GM23338 (cell line): ENCODE data around the gene RRAD. TPM values are rescaled to one million over a fixed set of nuclear protein-coding genes. Genes with fewer than 3 reads are reported as not detected.

Experiments
- ATAC-seq: fragments of 200-7000 bp; cut with Tn5 transposase; 3 replicates; pipeline ENCODE4 v1.9.1; 2020
- DNase-seq: peaks from one replicate; pipeline ENCODE4 v3.0.0-alpha.2; 2015; ENCODE audit warnings: low spot score
- H2AFZ ChIP-seq: fragments of 200-600 bp; sonication (generic); 2 replicates; pipeline ENCODE4 v1.8.0; 2016; ENCODE audit warnings: antibody characterized with exemption, mild to moderate bottlenecking, moderate library complexity
- H3F3A ChIP-seq: fragments of 200-600 bp; sonication (generic); replicated peaks from 2 replicates; pipeline ENCODE4 v1.8.0; 2017; ENCODE audit warnings: antibody characterized with exemption, mixed run types, low read depth
- H3K27ac ChIP-seq: fragments of 200-600 bp; sonication (generic); 2 replicates; pipeline ENCODE4 v1.6.1; 2016; ENCODE audit warnings: low read depth
- H3K27me3 ChIP-seq: fragments of 200-600 bp; sonication (generic); 2 replicates; pipeline ENCODE4 v1.8.0; 2016; ENCODE audit warnings: mild to moderate bottlenecking, mixed run types, moderate library complexity; ENCODE audit not compliant: insufficient read depth
- H3K36me3 ChIP-seq: fragments of 200-600 bp; sonication (generic); 2 replicates; pipeline ENCODE4 v1.8.0; 2016; ENCODE audit warnings: mild to moderate bottlenecking; ENCODE audit not compliant: insufficient read depth
- H3K4me1 ChIP-seq: fragments of 200-600 bp; sonication (generic); 2 replicates; pipeline ENCODE4 v1.8.0; 2016; ENCODE audit warnings: mild to moderate bottlenecking, moderate library complexity; ENCODE audit not compliant: insufficient read depth
- H3K4me2 ChIP-seq: fragments of 200-600 bp; sonication (generic); 2 replicates; pipeline ENCODE4 v1.7.1; 2017; ENCODE audit warnings: mixed run types
- H3K4me3 ChIP-seq: fragments of 200-600 bp; sonication (generic); 2 replicates; pipeline ENCODE4 v1.6.1; 2016; ENCODE audit warnings: mixed run types
- H3K79me2 ChIP-seq: fragments of 200-600 bp; sonication (generic); replicated peaks from 2 replicates; pipeline ENCODE4 v1.8.0; 2017; ENCODE audit warnings: mild to moderate bottlenecking; ENCODE audit not compliant: insufficient read depth
- H3K9me2 ChIP-seq: fragments of 200-600 bp; sonication (generic); 2 replicates; pipeline ENCODE4 v1.8.0; 2017; ENCODE audit not compliant: insufficient read depth
- H4K20me1 ChIP-seq: fragments of 200-600 bp; sonication (generic); replicated peaks from 2 replicates; pipeline ENCODE4 v1.8.0; 2017; ENCODE audit warnings: mild to moderate bottlenecking; ENCODE audit not compliant: insufficient read depth
- H3K27ac Mint-ChIP-seq: 2 replicates; pipeline ENCODE4 v1.8.0; 2020; ENCODE audit warnings: inconsistent platforms, mild to moderate bottlenecking, moderate library complexity, mixed read lengths
- H3K27me3 Mint-ChIP-seq: 3 replicates; pipeline ENCODE4 v1.8.0; 2022; ENCODE audit warnings: low read depth, mild to moderate bottlenecking, moderate library complexity, mixed read lengths, inconsistent platforms; ENCODE audit not compliant: insufficient read depth, poor library complexity
- H3K36me3 Mint-ChIP-seq: 3 replicates; pipeline ENCODE4 v1.8.0; 2021; ENCODE audit warnings: low read depth, mild to moderate bottlenecking, inconsistent platforms, moderate library complexity, mixed read lengths
- H3K4me1 Mint-ChIP-seq: 3 replicates; pipeline ENCODE4 v1.8.0; 2020; ENCODE audit warnings: mild to moderate bottlenecking, inconsistent platforms, mixed read lengths
- H3K4me3 Mint-ChIP-seq: 3 replicates; pipeline ENCODE4 v1.8.0; 2021; ENCODE audit warnings: moderate library complexity, mild to moderate bottlenecking, inconsistent platforms, mixed read lengths
- H3K9me3 Mint-ChIP-seq: 3 replicates; pipeline ENCODE4 v1.8.0; 2020; ENCODE audit warnings: moderate library complexity, mild to moderate bottlenecking, inconsistent platforms, mixed read lengths
- CREB1 ChIP-seq: fragments of 250-450 bp; sonication (Bioruptor Pico); IDR thresholded peaks from 2 replicates; pipeline ENCODE4 v1.5.0; 2020; ENCODE audit warnings: low read depth, mild to moderate bottlenecking, moderate library complexity
- CTCF ChIP-seq, 2 experiments: fragments of 200-600 bp in 1 of 2; sonication (generic) in 1 of 2; conservative IDR thresholded peaks; 2 replicates each; pipeline versions ENCODE4 v1.5.1 to v1.6.1; 2016 to 2017; ENCODE audit warnings: antibody characterized with exemption in 2 of 2, low read depth in 2 of 2, mild to moderate bottlenecking in 2 of 2, moderate library complexity in 1 of 2
- ETS1 ChIP-seq: IDR thresholded peaks from 2 replicates; pipeline ENCODE4 v1.6.1; 2016; ENCODE audit warnings: antibody characterized with exemption
- EZH2 ChIP-seq: fragments of 200-600 bp; sonication (generic); IDR thresholded peaks from one replicate; pipeline ENCODE4 v1.8.0; 2017; ENCODE audit warnings: antibody characterized with exemption, mild to moderate bottlenecking, low read depth; ENCODE audit not compliant: unreplicated experiment
- EZH2phosphoT487 ChIP-seq: fragments of 200-600 bp; sonication (generic); IDR thresholded peaks from one replicate; pipeline ENCODE4 v1.8.1; 2018; ENCODE audit warnings: antibody characterized with exemption; ENCODE audit not compliant: unreplicated experiment
- JUNB ChIP-seq: IDR thresholded peaks from one replicate; pipeline ENCODE4 v1.6.1; 2016; ENCODE audit warnings: antibody characterized with exemption; ENCODE audit not compliant: unreplicated experiment
- NANOG ChIP-seq: IDR thresholded peaks from 2 replicates; pipeline ENCODE4 v1.6.1; 2016; ENCODE audit warnings: antibody characterized with exemption, borderline replicate concordance
- POLR2AphosphoS5 ChIP-seq: IDR thresholded peaks from 2 replicates; pipeline ENCODE4 v1.6.1; 2016; ENCODE audit warnings: antibody characterized with exemption, low read depth
- REST ChIP-seq: IDR thresholded peaks from one replicate; pipeline ENCODE4 v1.6.1; 2018; ENCODE audit warnings: antibody characterized with exemption; ENCODE audit not compliant: unreplicated experiment
- STAT1 ChIP-seq: IDR thresholded peaks from one replicate; pipeline ENCODE4 v1.6.1; 2016; ENCODE audit warnings: antibody characterized with exemption; ENCODE audit not compliant: unreplicated experiment
- ZNF114 ChIP-seq: fragments of 250-450 bp; sonication (Bioruptor Pico); IDR thresholded peaks from 2 replicates; pipeline ENCODE4 v1.5.0; 2020; ENCODE audit warnings: mild to moderate bottlenecking, moderate library complexity
- ZNF331 ChIP-seq: fragments of 250-450 bp; sonication (Bioruptor Pico); IDR thresholded peaks from 2 replicates; pipeline ENCODE4 v1.5.0; 2020; ENCODE audit warnings: low read depth, mild to moderate bottlenecking, moderate library complexity
- ZNF462 ChIP-seq: fragments of 250-450 bp; sonication (Bioruptor Pico); IDR thresholded peaks from 2 replicates; pipeline ENCODE4 v1.5.0; 2020; ENCODE audit warnings: mild to moderate bottlenecking, moderate library complexity
- polyA plus RNA-seq: library from polyadenylated mRNA; unstranded; fragments of >200 nt; fragmentation: Nextera tagmentation; extraction: Ambion mirVana; gene quantifications from 2 replicates; pipeline ENCODE4 v1.2.1, GENCODE V29; 2016
- total RNA-seq: library from RNA; depleted of rRNA; stranded (reverse); fragments of >200 nt; shearing (Covaris generic); gene quantifications from 2 replicates; pipeline ENCODE4 v1.2.3, GENCODE V29; 2014

The RRAD gene
- total and polyA plus RNA-seq, 2 experiments from 2014 or later: 0.18 TPM; not detected in 1

GRCh38 chr16:66881964-66882508 lies 43.3 kb downstream of the RRAD start:
- Mint-ChIP-seq H3K4me3 (peak overlapping the region; percentile 97), H3K4me1 (peaks cover 10% of the 10 kb centered on the region), H3K27me3 (peaks cover 16% of the 10 kb centered on the region), H3K27ac (no peak overlapping the region), H3K36me3 (peaks cover 27% of the 10 kb centered on the region), H3K9me3 (no peaks in the 10 kb centered on the region; the same call in 1 of the 3 replicates)
- Histone ChIP-seq H3K4me3 (peak overlapping the region; percentile 96), H3K36me3 (peaks cover 11% of the 10 kb centered on the region; the same call in 1 of the 2 replicates), H3K4me2 (peak overlapping the region; percentile 93), H4K20me1 (peaks cover 26% of the 10 kb centered on the region; the same call in 1 of the 2 replicates), H3K9me2 (no peaks in the 10 kb centered on the region), H3K27me3 (peaks cover 7% of the 10 kb centered on the region; the same call in 1 of the 2 replicates), H3K79me2 (peaks cover 35% of the 10 kb centered on the region), H2AFZ (no peak overlapping the region), H3K27ac (no peak overlapping the region), H3K4me1 (peaks cover 13% of the 10 kb centered on the region; the same call in 1 of the 2 replicates), H3F3A (no peaks in the 10 kb centered on the region)
- no peak for ATAC-seq
- TF ChIP-seq NANOG: no peak
- no peak for TF ChIP-seq JUNB
- no peak for TF ChIP-seq ZNF331 (CRISPR knock-in tag)
- TF ChIP-seq CTCF (conservative IDR thresholded peaks at IDR 0.05; ENCODE audit: low read depth in 2 of 2): no peak
- TF ChIP-seq STAT1: no peak
- no peak for TF ChIP-seq CREB1 (CRISPR knock-in tag)
- no peak for TF ChIP-seq ZNF114 (CRISPR knock-in tag)
- TF ChIP-seq REST: no peak
- no peak for TF ChIP-seq EZH2
- no peak for TF ChIP-seq ZNF462 (CRISPR knock-in tag)
- TF ChIP-seq EZH2phosphoT487: no peak
- no peak for TF ChIP-seq POLR2AphosphoS5
- no peak for TF ChIP-seq ETS1
- no peak for DNase-seq
